ENCODE measurements around the gene TRAF1.

TRAF1 gene

DNA sequence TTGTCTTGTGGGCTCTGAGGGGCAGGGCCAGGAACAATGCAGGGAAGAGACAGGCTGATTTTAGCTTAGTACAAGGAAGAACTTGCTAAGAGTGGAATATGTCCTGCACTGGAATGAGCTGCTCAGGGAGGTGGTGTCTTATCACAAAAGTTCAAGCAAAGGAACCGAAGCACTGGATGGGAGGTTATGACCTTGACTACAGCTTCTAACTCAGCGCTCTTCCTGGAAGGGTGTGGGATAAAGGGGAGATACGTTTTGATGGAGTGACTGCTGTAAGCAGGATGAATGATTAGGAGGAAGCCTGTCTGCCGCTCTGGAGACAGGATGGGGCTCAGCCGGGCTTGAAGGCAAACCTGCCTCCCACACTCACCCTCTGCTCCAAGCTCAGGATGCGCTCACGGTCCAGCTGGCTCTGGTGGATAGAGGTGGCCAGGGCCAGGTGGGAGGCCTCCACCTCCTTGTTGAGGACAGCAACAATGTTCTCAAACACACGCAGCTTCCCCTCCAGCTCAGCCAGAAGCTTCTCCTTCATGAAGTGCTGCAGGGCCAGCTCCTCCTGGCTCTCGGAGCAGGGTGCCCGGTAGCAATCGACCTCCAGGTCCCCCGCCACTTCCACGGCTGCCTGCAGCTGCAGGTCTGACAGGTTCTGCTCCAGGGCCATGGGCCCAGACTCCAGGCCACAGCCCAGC, 13.5 kb downstream of the TRAF1 start:
- no peak for TF ChIP-seq CTCF (conservative IDR thresholded peaks at IDR 0.05; ENCODE audit: low read length)
- TF ChIP-seq EZH2phosphoT487 (IDR thresholded peaks at IDR 0.05; ENCODE audit: borderline replicate concordance), result no peak
- H3K4me3 ChIP-seq (ENCODE audit: low read length, poor library complexity, severe bottlenecking), result no peak overlapping the region
- no peaks in the 10 kb centered on the region for H3K36me3 ChIP-seq (ENCODE audit: insufficient read depth, low read length)

DNA sequence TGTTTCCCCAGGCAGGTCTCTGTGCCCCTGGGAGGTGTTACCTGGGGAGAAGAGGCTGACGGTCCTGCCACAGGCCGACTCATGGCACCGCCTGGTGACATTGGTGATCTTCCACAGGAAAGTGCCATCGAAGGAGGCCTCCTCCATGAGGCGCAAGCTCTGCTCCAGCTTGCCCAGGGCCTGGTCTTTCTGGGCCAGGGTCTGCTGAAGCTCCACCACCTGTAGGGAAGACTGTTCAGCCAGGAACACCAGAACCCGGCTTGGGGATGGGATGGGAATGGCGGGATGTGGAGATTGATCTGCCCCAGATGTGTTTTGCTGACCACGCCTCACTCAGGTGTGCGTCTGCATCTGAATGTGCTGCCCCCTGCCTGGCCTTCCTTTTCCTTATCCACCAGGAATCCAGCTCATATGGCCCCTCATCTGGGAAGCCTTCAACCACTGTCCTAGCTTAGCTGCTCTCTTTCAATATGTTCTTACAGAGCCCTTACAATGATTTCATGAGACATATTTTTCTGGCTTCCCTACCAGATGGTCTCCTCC, 15.2 kb downstream of the TRAF1 start:
- Histone ChIP-seq H3K9me2 (replicated peaks; ENCODE audit: low read depth, low read length) (no peaks in the 10 kb centered on the region), H3K79me2 (ENCODE audit: insufficient read depth, low read length) (no peaks in the 10 kb centered on the region), H3K9ac (ENCODE audit: low read depth, low read length, poor library complexity, severe bottlenecking) (no peak overlapping the region), H3K36me3 (ENCODE audit: insufficient read depth, low read length) (no peaks in the 10 kb centered on the region), H3K4me3 (ENCODE audit: low read length, poor library complexity, severe bottlenecking) (no peak overlapping the region), H2AFZ (ENCODE audit: low read length) (no peak overlapping the region), H3F3A (ENCODE audit: low read depth) (no peaks in the 10 kb centered on the region), H4K20me1 (ENCODE audit: insufficient read depth, low read length, poor library complexity, severe bottlenecking) (no peaks in the 10 kb centered on the region), H3K9me3 (ENCODE audit: insufficient read depth, low read depth, low read length) (no peaks in the 10 kb centered on the region), H3K4me2 (ENCODE audit: low read depth, low read length, poor library complexity, severe bottlenecking) (no peak overlapping the region), H3K4me1 (ENCODE audit: insufficient read depth, low read length, poor library complexity, severe bottlenecking) (peaks cover 34% of the 10 kb centered on the region), H3K27me3 (ENCODE audit: insufficient read depth, low read length, poor library complexity, severe bottlenecking) (no peaks in the 10 kb centered on the region)
- TF ChIP-seq EZH2phosphoT487 (IDR thresholded peaks at IDR 0.05; ENCODE audit: borderline replicate concordance), result no peak
- TF ChIP-seq CTCF (conservative IDR thresholded peaks at IDR 0.05; ENCODE audit: low read length), result no peak

More for the DNA sequence above, 13.5 kb downstream of the TRAF1 start:
- H4K20me1 ChIP-seq (ENCODE audit: insufficient read depth, low read length, poor library complexity, severe bottlenecking), result no peaks in the 10 kb centered on the region
- no peak overlapping the region for H2AFZ ChIP-seq (ENCODE audit: low read length)
- no peaks in the 10 kb centered on the region for H3K27me3 ChIP-seq (ENCODE audit: insufficient read depth, low read length, poor library complexity, severe bottlenecking)
- no peaks in the 10 kb centered on the region for H3K79me2 ChIP-seq (ENCODE audit: insufficient read depth, low read length)
- no peaks in the 10 kb centered on the region for H3K9me3 ChIP-seq (ENCODE audit: insufficient read depth, low read depth, low read length)
- no peak overlapping the region for H3K9ac ChIP-seq (ENCODE audit: low read depth, low read length, poor library complexity, severe bottlenecking)
- no peaks in the 10 kb centered on the region for H3F3A ChIP-seq (ENCODE audit: low read depth)
- no peak overlapping the region for H3K4me2 ChIP-seq (ENCODE audit: low read depth, low read length, poor library complexity, severe bottlenecking)
- no peaks in the 10 kb centered on the region for H3K9me2 ChIP-seq (replicated peaks; ENCODE audit: low read depth, low read length)
- peaks cover 37% of the 10 kb centered on the region for H3K4me1 ChIP-seq (ENCODE audit: insufficient read depth, low read length, poor library complexity, severe bottlenecking)

DNA sequence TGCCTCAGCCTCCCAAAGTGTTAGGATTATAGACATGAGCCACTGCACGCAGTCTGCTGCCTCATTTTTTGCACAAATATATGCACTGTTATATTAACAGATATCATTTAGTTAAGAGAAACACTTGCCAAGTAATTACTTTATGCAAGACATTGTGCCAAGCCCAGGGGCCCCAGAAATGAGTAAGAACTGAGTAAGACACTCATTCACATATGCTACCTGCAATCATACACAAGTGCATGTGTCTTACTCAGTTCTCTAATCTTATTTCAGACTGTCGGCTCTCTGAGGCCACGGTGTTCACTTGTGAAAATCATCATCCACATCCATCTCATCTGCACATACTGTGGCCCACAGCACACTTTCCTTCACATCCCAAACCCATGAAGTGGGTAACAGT, 16.0 kb downstream of the TRAF1 start:
- Histone ChIP-seq H3K36me3 (ENCODE audit: insufficient read depth, low read length) (no peaks in the 10 kb centered on the region), H3K9me3 (ENCODE audit: insufficient read depth, low read depth, low read length) (no peaks in the 10 kb centered on the region), H2AFZ (ENCODE audit: low read length) (no peak overlapping the region), H3K27me3 (ENCODE audit: insufficient read depth, low read length, poor library complexity, severe bottlenecking) (no peaks in the 10 kb centered on the region), H3K9me2 (replicated peaks; ENCODE audit: low read depth, low read length) (no peaks in the 10 kb centered on the region), H4K20me1 (ENCODE audit: insufficient read depth, low read length, poor library complexity, severe bottlenecking) (no peaks in the 10 kb centered on the region), H3K4me2 (ENCODE audit: low read depth, low read length, poor library complexity, severe bottlenecking) (peak overlapping the region; percentile 62), H3K4me3 (ENCODE audit: low read length, poor library complexity, severe bottlenecking) (no peak overlapping the region), H3K4me1 (ENCODE audit: insufficient read depth, low read length, poor library complexity, severe bottlenecking) (peaks cover 35% of the 10 kb centered on the region), H3F3A (ENCODE audit: low read depth) (no peaks in the 10 kb centered on the region), H3K79me2 (ENCODE audit: insufficient read depth, low read length) (no peaks in the 10 kb centered on the region), H3K9ac (ENCODE audit: low read depth, low read length, poor library complexity, severe bottlenecking) (no peak overlapping the region)
- TF ChIP-seq EZH2phosphoT487 (IDR thresholded peaks at IDR 0.05; ENCODE audit: borderline replicate concordance), result no peak
- no peak for TF ChIP-seq CTCF (conservative IDR thresholded peaks at IDR 0.05; ENCODE audit: low read length)
